Uterus (tissue), 2 donors: ENCODE results near the gene GPLD1.

Experiments used
- POLR2A ChIP-seq, 2 donors: fragments of 450-650 bp; IDR thresholded peaks; one replicate each; pipeline ENCODE4 v1.6.1; 2016; ENCODE audit warnings: antibody characterized with exemption in 2 of 2, mild to moderate bottlenecking in 1 of 2, moderate library complexity in 1 of 2
- TF ChIP-seq, protein P1 (sequence below), 4 experiments: fragments of 200-600 bp in 2 of 4; fragments of 450-650 bp in 2 of 4; sonication (generic) in 2 of 4; IDR thresholded peaks; one replicate each; pipeline ENCODE4 v1.5.1; 2016 to 2019; ENCODE audit warnings: antibody characterized with exemption in 4 of 4, mild to moderate bottlenecking in 2 of 4, moderate library complexity in 1 of 4

DNA sequence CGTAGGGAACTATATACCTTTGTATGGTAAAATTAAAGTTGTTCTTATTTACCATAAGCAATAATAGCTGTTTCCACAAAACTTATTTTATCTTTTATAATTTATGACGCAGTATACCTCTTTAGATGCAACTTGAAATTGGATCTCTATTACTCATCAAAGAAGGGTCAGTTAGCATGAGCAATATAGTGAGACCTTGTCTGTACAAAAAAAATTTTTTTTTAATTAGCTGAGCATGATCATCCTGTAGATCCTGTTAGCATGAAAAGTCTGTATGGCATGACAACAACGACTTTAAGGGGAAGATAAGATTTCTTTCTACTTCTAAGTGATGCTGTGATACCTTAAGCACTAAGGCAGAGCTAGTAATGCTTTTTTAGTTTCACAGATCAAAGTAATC lies 11.3 kb upstream of the GPLD1 start:
- TF ChIP-seq, protein P1, sequence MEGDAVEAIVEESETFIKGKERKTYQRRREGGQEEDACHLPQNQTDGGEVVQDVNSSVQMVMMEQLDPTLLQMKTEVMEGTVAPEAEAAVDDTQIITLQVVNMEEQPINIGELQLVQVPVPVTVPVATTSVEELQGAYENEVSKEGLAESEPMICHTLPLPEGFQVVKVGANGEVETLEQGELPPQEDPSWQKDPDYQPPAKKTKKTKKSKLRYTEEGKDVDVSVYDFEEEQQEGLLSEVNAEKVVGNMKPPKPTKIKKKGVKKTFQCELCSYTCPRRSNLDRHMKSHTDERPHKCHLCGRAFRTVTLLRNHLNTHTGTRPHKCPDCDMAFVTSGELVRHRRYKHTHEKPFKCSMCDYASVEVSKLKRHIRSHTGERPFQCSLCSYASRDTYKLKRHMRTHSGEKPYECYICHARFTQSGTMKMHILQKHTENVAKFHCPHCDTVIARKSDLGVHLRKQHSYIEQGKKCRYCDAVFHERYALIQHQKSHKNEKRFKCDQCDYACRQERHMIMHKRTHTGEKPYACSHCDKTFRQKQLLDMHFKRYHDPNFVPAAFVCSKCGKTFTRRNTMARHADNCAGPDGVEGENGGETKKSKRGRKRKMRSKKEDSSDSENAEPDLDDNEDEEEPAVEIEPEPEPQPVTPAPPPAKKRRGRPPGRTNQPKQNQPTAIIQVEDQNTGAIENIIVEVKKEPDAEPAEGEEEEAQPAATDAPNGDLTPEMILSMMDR (IDR thresholded peaks at IDR 0.05): no peak
- no peak for TF ChIP-seq POLR2A (IDR thresholded peaks at IDR 0.05)
